ENCODE measurements around the gene FCHSD2. TPM values are rescaled to one million over a fixed set of nuclear protein-coding genes. Genes with fewer than 3 reads are reported as not detected.

The FCHSD2 gene
- total and polyA plus RNA-seq, 2 of the 13 experiments (the other 11 are each of a cell fraction or from before 2014, with no cell fraction given) = 20.5 to 24.8 TPM

- no peak for TF ChIP-seq ZNF609 (CRISPR knock-in tag; IDR thresholded peaks at IDR 0.05; ENCODE audit: borderline replicate concordance)
- TF ChIP-seq ZNF780A (CRISPR knock-in tag; IDR thresholded peaks at IDR 0.05) = no peak
- no peak for TF ChIP-seq MIER3 (CRISPR knock-in tag; IDR thresholded peaks at IDR 0.05; ENCODE audit: borderline replicate concordance)
- TF ChIP-seq GZF1 (CRISPR knock-in tag; IDR thresholded peaks at IDR 0.05) = no peak
- no peak for TF ChIP-seq ZNF639 (CRISPR knock-in tag; conservative IDR thresholded peaks at IDR 0.05)
- peak; percentile 26; the same call in 1 of the 2 replicates for TF ChIP-seq CEBPB (IDR thresholded peaks at IDR 0.05; ENCODE audit: borderline replicate concordance, low read depth, low read length)
- TF ChIP-seq, protein P1, sequence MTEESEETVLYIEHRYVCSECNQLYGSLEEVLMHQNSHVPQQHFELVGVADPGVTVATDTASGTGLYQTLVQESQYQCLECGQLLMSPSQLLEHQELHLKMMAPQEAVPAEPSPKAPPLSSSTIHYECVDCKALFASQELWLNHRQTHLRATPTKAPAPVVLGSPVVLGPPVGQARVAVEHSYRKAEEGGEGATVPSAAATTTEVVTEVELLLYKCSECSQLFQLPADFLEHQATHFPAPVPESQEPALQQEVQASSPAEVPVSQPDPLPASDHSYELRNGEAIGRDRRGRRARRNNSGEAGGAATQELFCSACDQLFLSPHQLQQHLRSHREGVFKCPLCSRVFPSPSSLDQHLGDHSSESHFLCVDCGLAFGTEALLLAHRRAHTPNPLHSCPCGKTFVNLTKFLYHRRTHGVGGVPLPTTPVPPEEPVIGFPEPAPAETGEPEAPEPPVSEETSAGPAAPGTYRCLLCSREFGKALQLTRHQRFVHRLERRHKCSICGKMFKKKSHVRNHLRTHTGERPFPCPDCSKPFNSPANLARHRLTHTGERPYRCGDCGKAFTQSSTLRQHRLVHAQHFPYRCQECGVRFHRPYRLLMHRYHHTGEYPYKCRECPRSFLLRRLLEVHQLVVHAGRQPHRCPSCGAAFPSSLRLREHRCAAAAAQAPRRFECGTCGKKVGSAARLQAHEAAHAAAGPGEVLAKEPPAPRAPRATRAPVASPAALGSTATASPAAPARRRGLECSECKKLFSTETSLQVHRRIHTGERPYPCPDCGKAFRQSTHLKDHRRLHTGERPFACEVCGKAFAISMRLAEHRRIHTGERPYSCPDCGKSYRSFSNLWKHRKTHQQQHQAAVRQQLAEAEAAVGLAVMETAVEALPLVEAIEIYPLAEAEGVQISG (CRISPR knock-in tag; IDR thresholded peaks at IDR 0.05) = no peak
- TF ChIP-seq CBX1 (IDR thresholded peaks at IDR 0.05; ENCODE audit: low read depth) = no peak
Measured at GRCh38 chr11:72834905-72835304, 307.2 kb downstream of the FCHSD2 start (continued).
